ENCODE data around the gene RBM38.

Gene RBM38

GRCh38 chr20:57404006-57404405 is 12.8 kb downstream of the RBM38 start:
- DNase-seq: no peak

DNA sequence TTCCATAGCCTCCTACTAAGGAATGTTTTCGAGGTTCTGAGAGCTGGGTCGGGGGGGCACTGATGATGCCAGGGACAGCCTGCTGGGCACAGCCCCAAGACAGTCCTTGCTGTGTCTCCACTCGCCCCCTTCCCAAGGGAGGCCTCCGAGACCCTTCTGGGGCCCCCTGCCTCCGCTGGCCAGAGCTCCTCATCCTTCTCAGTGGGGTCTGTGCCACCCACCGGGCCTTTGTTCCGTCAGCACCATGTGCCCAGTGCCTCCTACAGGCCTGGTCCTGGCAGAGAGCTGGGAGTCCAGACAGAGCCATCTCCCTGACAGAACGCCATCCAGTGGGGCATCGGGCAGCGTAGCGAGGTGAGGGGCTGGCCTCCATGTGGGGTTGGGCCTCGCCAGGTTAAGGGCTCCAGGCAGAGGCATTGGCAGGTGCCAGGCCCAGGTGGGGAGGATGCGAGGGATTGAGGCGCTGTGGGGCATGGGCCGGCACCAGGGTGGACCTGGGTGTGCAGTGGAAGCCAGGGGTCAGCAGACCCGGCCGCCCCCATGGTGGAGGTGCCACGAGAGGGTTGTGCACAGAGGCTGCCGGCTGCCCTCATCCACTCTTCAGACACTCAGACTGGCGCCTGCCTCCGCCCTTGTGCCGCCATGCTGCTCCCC is 13.3 kb downstream of the RBM38 start:
- DNase-seq: no peak

DNA sequence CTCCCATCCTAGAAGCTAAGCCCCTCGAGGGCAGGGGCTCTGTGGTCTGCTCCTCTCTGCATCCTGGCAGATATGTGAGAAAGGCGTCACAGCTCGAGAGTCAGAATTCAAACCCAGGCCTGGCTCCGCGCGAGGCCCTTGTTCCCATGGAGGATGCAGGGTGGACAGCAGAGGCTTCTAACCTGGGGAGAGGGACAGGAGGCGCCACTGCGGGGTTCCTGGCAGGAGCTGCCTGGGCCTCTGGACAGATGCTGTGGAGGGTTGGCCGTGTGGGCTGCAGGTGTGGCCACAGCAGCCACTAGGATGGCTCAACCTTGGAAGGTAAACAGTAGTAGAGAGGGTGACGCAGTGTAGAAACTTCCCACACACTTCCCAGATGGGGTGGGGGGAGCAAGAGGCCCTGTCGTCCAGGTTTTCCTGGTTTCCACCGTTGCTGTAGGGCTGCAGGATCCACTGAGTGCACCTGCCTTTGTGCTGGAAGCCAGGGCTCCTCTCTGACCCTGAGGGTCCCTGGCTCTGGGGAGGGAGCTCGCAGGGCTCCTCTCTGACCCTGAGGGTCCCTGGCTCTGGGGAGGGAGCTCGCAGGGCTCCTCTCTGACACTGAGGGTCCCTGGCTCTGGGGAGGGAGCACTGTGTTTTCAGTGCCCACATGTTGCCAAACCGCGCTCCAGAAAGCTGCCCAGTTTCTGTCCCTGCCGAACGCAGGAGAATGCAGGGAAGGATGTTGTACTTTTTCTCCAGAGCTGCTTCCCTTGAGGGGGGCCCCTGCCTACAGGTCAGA is 14.2 kb downstream of the RBM38 start:
- DNase-seq: no peak

- DNase-seq: no peak
These were observed 16.4 kb downstream of the RBM38 start for GRCh38 chr20:57407541-57407956.

- no peak for DNase-seq
These were observed 16.9 kb downstream of the RBM38 start for GRCh38 chr20:57408131-57408530.

DNA sequence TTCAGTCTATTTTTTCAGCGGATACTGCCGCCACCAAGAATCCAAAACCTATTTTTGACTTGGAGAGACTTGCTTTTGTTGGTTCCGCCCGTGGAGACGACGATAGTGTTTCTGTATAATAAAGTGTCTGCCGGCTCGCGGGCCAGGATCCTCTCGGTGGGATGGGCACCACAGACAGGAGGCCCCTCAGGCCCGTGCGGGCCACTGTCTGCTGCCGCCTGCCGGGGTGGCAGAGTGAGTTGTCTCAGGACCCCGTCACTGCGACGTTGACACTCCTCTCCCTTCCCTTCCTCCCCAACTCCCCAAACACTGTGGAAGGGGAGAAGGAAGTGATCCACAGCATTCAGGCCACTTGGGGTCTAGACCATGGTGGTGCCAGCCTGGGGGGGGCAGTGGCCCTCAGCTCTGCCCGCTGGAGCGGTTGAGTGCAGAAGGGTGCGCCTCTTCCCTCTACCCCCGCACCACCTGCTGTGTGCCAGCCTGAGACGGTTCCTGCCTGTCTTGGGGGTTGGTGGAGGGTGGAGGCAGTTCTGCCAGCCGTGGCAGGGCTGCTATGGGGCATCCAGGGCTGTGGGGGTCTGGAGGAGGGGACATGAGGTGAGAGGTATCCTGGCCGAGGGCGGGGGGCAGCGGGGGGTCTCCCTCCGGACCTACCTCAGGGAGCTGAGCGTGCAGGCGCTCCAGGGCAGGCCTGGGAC is 17.5 kb downstream of the RBM38 start:
- no peak for DNase-seq

DNA sequence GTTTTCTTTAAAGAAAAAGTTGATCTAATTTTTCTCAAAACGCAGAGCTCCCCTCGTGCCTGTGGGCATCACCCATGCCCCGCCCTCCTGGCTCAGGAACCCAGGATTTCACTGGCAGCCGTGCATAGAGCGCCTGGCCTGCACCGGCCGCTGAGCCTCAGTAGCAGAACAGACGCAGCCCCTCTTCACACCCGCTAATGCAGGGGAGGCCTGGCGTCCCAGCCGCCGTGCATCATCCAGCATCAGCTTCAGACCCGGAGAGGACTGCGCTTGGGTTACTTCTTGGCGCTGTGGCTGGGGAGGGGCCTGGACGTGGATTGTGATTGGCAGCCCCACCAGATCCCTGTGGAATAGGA is 18.1 kb downstream of the RBM38 start:
- no peak for DNase-seq

- no peak for DNase-seq
These were observed 18.6 kb downstream of the RBM38 start for GRCh38 chr20:57409672-57410397.

- DNase-seq: no peak
These were observed 19.3 kb downstream of the RBM38 start for GRCh38 chr20:57410398-57410920.

- no peak for DNase-seq
These were observed 19.7 kb downstream of the RBM38 start for GRCh38 chr20:57410924-57411323.

GRCh38 chr20:57411406-57412283 is 20.4 kb downstream of the RBM38 start:
- no peak for DNase-seq

DNA sequence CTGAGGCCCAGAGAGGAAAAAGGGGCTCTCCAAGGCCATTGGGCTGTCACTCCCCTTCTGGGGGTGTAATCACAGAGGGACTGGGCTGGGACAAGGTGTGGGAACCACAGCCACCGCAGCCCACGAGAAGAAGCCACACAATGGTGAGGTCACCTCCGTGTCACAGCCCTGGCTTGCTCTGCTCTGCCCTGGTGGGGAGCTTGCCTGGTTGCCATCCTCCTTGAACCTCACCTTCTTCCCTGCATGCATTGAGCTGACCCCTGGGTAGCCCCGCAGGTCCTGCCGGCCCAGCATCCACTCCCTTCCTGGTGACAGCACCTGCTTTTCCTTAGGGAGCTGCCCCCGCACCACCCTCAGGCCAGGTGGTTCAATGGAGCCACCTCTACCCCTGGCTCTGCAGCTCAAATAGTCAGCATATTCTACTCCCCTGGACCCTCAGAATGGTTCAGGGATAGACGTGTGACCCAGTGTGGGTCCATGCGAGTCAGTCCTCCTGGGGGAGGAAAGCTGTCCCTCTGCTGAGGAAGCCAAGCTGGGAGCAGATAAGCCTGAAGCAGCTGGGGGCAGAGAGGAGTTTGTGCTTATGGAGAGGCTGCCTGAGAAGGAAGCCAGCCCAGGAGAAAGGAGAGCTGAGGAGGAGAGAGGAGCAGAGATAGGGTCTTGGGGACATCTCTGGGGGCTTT is 21.3 kb downstream of the RBM38 start:
- DNase-seq: no peak

GRCh38 chr20:57413986-57414385 is 22.8 kb downstream of the RBM38 start:
- no peak for DNase-seq

DNA sequence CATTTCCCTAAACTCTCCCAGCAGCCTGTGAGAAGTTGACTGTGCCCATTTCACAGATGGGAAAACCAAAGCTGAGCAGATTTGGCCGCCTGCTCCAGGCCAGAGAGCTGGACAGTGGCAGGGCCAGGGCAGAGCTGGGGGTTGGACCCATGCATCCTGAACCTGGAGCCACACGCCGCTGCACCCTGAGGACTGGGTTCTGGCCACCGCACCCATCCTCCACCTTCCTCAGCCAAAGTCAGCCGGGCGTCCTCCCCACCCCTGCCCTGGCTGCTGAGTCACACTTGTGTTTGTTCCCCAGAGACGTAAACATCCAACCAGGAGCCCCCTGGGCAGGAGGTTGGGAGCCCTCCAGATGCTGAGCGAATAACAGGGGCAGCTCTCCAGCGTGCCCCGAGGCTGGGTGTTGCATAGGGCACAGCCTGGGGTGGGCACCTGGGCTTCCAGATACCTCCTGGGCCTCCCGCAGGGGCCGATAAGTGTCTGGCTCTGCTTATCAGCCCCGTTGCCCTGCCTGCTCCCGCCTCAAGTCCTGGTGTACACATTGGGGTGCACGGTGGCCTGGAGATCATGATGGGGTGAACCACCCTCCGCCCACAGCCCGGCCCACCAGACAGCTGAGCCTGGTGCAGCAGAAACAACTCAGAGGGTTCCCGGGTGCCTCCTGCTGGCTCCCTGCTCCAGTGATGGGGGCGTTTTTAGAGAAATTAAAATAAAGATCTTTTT is 23.8 kb downstream of the RBM38 start:
- DNase-seq: no peak

GRCh38 chr20:57415771-57416170 is 24.6 kb downstream of the RBM38 start:
- DNase-seq: no peak

- DNase-seq: no peak
These were observed 25.3 kb downstream of the RBM38 start for GRCh38 chr20:57416296-57417022.

DNA sequence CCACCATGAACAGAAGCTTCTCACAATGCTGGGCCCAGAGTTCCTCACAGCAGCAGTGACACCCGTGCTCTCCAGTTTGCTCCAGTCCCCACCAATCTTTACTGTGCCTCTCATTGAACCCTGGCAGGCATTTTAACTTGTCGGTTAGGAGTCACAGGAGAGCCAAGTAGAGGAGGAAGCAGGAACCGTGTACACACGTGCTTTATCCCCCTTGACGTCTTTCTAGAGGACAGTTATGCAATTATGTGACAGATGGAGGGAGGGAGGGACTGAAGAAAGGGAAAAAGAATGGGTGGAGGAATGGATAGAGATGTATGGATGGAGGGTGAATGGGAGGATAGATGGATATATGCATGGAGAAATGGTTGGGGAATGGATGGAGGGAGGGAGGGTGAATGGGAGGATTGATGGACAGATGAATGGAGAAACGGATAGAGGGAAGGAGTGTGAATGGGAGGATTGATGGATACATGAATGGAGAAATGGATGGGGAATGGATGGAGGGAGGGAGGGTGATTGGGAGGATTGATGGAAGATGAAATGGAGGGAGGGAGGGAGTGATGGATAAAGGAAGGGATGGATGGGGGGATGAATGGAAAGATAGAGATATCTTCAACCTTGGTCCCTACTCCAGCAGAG is 26.0 kb downstream of the RBM38 start:
- no peak for DNase-seq

GRCh38 chr20:57417830-57418780 is 26.9 kb downstream of the RBM38 start:
- DNase-seq: no peak
